CD8-positive, alpha-beta memory T cell (primary cell): ENCODE measurements around the gene NPAS2. TPM values are rescaled to one million over a fixed set of nuclear protein-coding genes. Genes with fewer than 3 reads are reported as not detected.

Experiments used
- CTCF ChIA-PET: fragments of 350-600 bp; sonication (Branson Sonifier 250); formaldehyde crosslinking; loops from one replicate; lab custom pipeline; 2021; ENCODE audit warnings: antibody characterized with exemption; lab: Charles Lee
- POLR2A ChIA-PET: fragments of 350-600 bp; sonication (Branson Sonifier 250); formaldehyde crosslinking; loops from one replicate; lab custom pipeline; 2021; ENCODE audit warnings: antibody characterized with exemption; lab: Charles Lee
- DNase-seq, 5 donors: peaks; one replicate each; pipeline versions ENCODE4 v3.0.0 to v3.0.0-alpha.2; 2020 to 2022; ENCODE audit warnings: mixed read lengths in 1 of 5
- H3K27ac ChIP-seq: one replicate; pipeline ENCODE4 v1.7.0; 2013; ENCODE audit warnings: low read depth, mild to moderate bottlenecking, low read length, moderate library complexity
- H3K27me3 ChIP-seq: 2 replicates; pipeline ENCODE4 v1.7.0; 2013; ENCODE audit warnings: low read length, mild to moderate bottlenecking; ENCODE audit not compliant: insufficient read depth, poor library complexity, severe bottlenecking
- H3K36me3 ChIP-seq: 2 replicates; pipeline ENCODE4 v1.7.0; 2013; ENCODE audit warnings: mild to moderate bottlenecking, low read length, moderate library complexity; ENCODE audit not compliant: insufficient read depth
- H3K4me1 ChIP-seq: 2 replicates; pipeline ENCODE4 v1.7.0; 2013; ENCODE audit warnings: mild to moderate bottlenecking, low read length, moderate library complexity; ENCODE audit not compliant: insufficient read depth
- H3K4me3 ChIP-seq: 2 replicates; pipeline ENCODE4 v1.7.0; 2013; ENCODE audit warnings: mild to moderate bottlenecking, low read length
- H3K9me3 ChIP-seq: 2 replicates; pipeline ENCODE4 v1.7.0; 2013; ENCODE audit warnings: mild to moderate bottlenecking, low read length
- H3K27ac Mint-ChIP-seq, 8 donors: one replicate each; pipeline ENCODE4 v1.8.0; 2020 to 2021; ENCODE audit warnings: mixed read lengths in 8 of 8, mild to moderate bottlenecking in 6 of 8, inconsistent platforms in 3 of 8, moderate library complexity in 3 of 8
- H3K27me3 Mint-ChIP-seq, 2 donors: one replicate each; pipeline ENCODE4 v1.8.0; 2020 to 2021; ENCODE audit warnings: mixed read lengths in 2 of 2, mild to moderate bottlenecking in 1 of 2, moderate library complexity in 1 of 2
- H3K36me3 Mint-ChIP-seq, 3 donors: one replicate each; pipeline ENCODE4 v1.8.0; 2020 to 2021; ENCODE audit warnings: mixed read lengths in 3 of 3, inconsistent platforms in 1 of 3, mild to moderate bottlenecking in 1 of 3
- H3K4me1 Mint-ChIP-seq, 3 donors: one replicate each; pipeline ENCODE4 v1.8.0; 2020 to 2021; ENCODE audit warnings: mixed read lengths in 3 of 3, inconsistent platforms in 1 of 3, mild to moderate bottlenecking in 1 of 3
- H3K4me3 Mint-ChIP-seq, 7 donors: one replicate each; pipeline ENCODE4 v1.8.0; 2020 to 2021; ENCODE audit warnings: mixed read lengths in 7 of 7, mild to moderate bottlenecking in 6 of 7, moderate library complexity in 4 of 7, inconsistent platforms in 2 of 7
- H3K9me3 Mint-ChIP-seq, 5 donors: one replicate each; pipeline ENCODE4 v1.8.0; 2020 to 2022; ENCODE audit warnings: mixed read lengths in 5 of 5, mild to moderate bottlenecking in 3 of 5, moderate library complexity in 2 of 5, inconsistent platforms in 1 of 5
- polyA plus RNA-seq: library from polyadenylated mRNA; unstranded; fragments of 300-500 nt; fragmentation: Illumina TruSeq; gene quantifications from one replicate; pipeline ENCODE4 v1.2.3, GENCODE V29; 2021
- total RNA-seq, 2 experiments: library from RNA; stranded (reverse); gene quantifications; one replicate each; pipeline ENCODE4 v1.2.3, GENCODE V29; 2021

NPAS2 gene
- total and polyA plus RNA-seq, 3 experiments from 2014 or later: 0.75 to 1.8 (median 1.1) TPM

DNA sequence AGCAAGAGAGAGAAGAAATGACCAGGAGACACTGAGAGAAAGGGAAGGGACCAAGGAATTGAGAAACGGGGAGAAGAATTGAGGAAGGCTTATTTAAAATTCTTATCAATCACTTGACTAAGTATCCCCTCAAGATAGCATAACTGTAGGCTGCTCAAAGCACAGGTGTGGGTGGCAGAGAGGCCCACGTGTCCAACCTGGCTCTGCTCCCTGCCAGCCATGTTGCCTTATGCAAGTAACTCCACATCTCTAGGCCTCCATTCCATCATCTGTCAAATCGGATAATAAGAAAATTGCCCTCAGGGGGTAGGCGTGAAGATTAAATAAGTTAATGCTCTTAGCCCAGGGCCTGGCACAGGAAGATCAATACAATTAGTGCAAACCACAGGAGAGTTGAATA, 7.4 kb upstream of the NPAS2 start:
- H3K4me3 Mint-ChIP-seq: no peak overlapping the region
- Histone ChIP-seq H3K36me3 (no peaks in the 10 kb centered on the region), H3K27me3 (no peaks in the 10 kb centered on the region), H3K4me3 (peak overlapping the region; percentile 30), H3K4me1 (peaks cover 24% of the 10 kb centered on the region), H3K9me3 (no peaks in the 10 kb centered on the region), H3K27ac (no peak overlapping the region)
- CTCF ChIA-PET: no interaction called here
- DNase-seq: no peak
- peak overlapping the region in 2 of 8 donors; percentile 7 to 65 for H3K27ac Mint-ChIP-seq
- POLR2A ChIA-PET: no interaction called here
- peaks cover 0 to 2% (median 0%) of the 10 kb centered on the region in 3 donors for H3K36me3 Mint-ChIP-seq
- peaks cover 10 to 36% of the 10 kb centered on the region in 2 donors for H3K27me3 Mint-ChIP-seq
- peaks cover 4 to 20% (median 6%) of the 10 kb centered on the region in 3 donors for H3K4me1 Mint-ChIP-seq
- H3K9me3 Mint-ChIP-seq: no peaks in the 10 kb centered on the region

- H3K4me3 Mint-ChIP-seq: no peak overlapping the region
- H3K27ac ChIP-seq: no peak overlapping the region
- H3K4me3 ChIP-seq: no peak overlapping the region
- CTCF ChIA-PET: no interaction called here
- H3K36me3 Mint-ChIP-seq: peaks cover 0 to 2% (median 0%) of the 10 kb centered on the region in 3 donors
- peak in 1 of 5 donors; percentile 22 for DNase-seq
- H3K9me3 ChIP-seq: no peaks in the 10 kb centered on the region
- H3K4me1 ChIP-seq: peaks cover 24% of the 10 kb centered on the region
- H3K9me3 Mint-ChIP-seq: no peaks in the 10 kb centered on the region
- H3K4me1 Mint-ChIP-seq: peaks cover 6 to 25% (median 11%) of the 10 kb centered on the region in 3 donors
- POLR2A ChIA-PET: no interaction called here
- H3K36me3 ChIP-seq: no peaks in the 10 kb centered on the region
- H3K27me3 ChIP-seq: no peaks in the 10 kb centered on the region
- H3K27me3 Mint-ChIP-seq: peaks cover 12 to 42% of the 10 kb centered on the region in 2 donors
- no peak overlapping the region for H3K27ac Mint-ChIP-seq
Observed at GRCh38 chr2:100813527-100813926, 6.4 kb upstream of the NPAS2 start.

- Mint-ChIP-seq H3K27ac (no peak overlapping the region), H3K4me3 (no peak overlapping the region)
Observed at GRCh38 chr2:100814043-100814442, 5.9 kb upstream of the NPAS2 start.

GRCh38 chr2:100814453-100814852, 5.5 kb upstream of the NPAS2 start:
- POLR2A ChIA-PET: no interaction called here

More at GRCh38 chr2:100814043-100814442, 5.9 kb upstream of the NPAS2 start:
- H3K4me1 Mint-ChIP-seq: peaks cover 6 to 25% (median 13%) of the 10 kb centered on the region in 3 donors
- no peaks in the 10 kb centered on the region for H3K9me3 ChIP-seq
- peaks cover 14 to 40% of the 10 kb centered on the region in 2 donors for H3K27me3 Mint-ChIP-seq
- POLR2A ChIA-PET: no interaction called here
- H3K9me3 Mint-ChIP-seq: no peaks in the 10 kb centered on the region
- no peak for DNase-seq
- H3K36me3 Mint-ChIP-seq: peaks cover 0 to 2% (median 0%) of the 10 kb centered on the region in 3 donors
- no peak overlapping the region for H3K4me3 ChIP-seq
- H3K4me1 ChIP-seq: peaks cover 24% of the 10 kb centered on the region
- CTCF ChIA-PET: no interaction called here
- no peaks in the 10 kb centered on the region for H3K36me3 ChIP-seq
- no peak overlapping the region for H3K27ac ChIP-seq
- H3K27me3 ChIP-seq: no peaks in the 10 kb centered on the region

GRCh38 chr2:100817388-100817985, 2.5 kb upstream of the NPAS2 start:
- no peaks in the 10 kb centered on the region for H3K36me3 Mint-ChIP-seq
- H3K9me3 ChIP-seq: no peaks in the 10 kb centered on the region
- H3K4me1 Mint-ChIP-seq: peaks cover 8 to 22% (median 19%) of the 10 kb centered on the region in 3 donors
- H3K9me3 Mint-ChIP-seq: no peaks in the 10 kb centered on the region
- H3K4me1 ChIP-seq: peaks cover 24% of the 10 kb centered on the region
- H3K27ac ChIP-seq: no peak overlapping the region
- peak overlapping the region in 2 of 7 donors; percentile 10 to 21 for H3K4me3 Mint-ChIP-seq
- CTCF ChIA-PET: no interaction called here
- H3K4me3 ChIP-seq: no peak overlapping the region
- no peaks in the 10 kb centered on the region for H3K36me3 ChIP-seq
- peaks cover 7% of the 10 kb centered on the region for H3K27me3 ChIP-seq
- no peak overlapping the region for H3K27ac Mint-ChIP-seq
- peaks cover 21 to 47% of the 10 kb centered on the region in 2 donors for H3K27me3 Mint-ChIP-seq
- POLR2A ChIA-PET: no interaction called here
- no peak for DNase-seq

More at GRCh38 chr2:100814453-100814852, 5.5 kb upstream of the NPAS2 start:
- no peaks in the 10 kb centered on the region for H3K9me3 Mint-ChIP-seq
- Histone ChIP-seq H3K27ac (no peak overlapping the region), H3K4me3 (no peak overlapping the region), H3K27me3 (no peaks in the 10 kb centered on the region), H3K36me3 (no peaks in the 10 kb centered on the region), H3K9me3 (no peaks in the 10 kb centered on the region), H3K4me1 (peaks cover 24% of the 10 kb centered on the region)
- CTCF ChIA-PET: no interaction called here
- H3K27ac Mint-ChIP-seq: no peak overlapping the region
- peaks cover 0 to 2% (median 0%) of the 10 kb centered on the region in 3 donors for H3K36me3 Mint-ChIP-seq
- H3K4me3 Mint-ChIP-seq: no peak overlapping the region
- H3K27me3 Mint-ChIP-seq: peaks cover 14 to 40% of the 10 kb centered on the region in 2 donors
- no peak for DNase-seq
- peaks cover 6 to 25% (median 14%) of the 10 kb centered on the region in 3 donors for H3K4me1 Mint-ChIP-seq

GRCh38 chr2:100818003-100818605, 1.8 kb upstream of the NPAS2 start:
- peak overlapping the region in 1 of 8 donors; percentile 21 for H3K27ac Mint-ChIP-seq
- H3K27me3 Mint-ChIP-seq: peaks cover 24 to 53% of the 10 kb centered on the region in 2 donors
- H3K4me3 ChIP-seq: no peak overlapping the region
- POLR2A ChIA-PET: no interaction called here
- DNase-seq: peak in 1 of 5 donors; percentile 36
- no peaks in the 10 kb centered on the region for H3K9me3 ChIP-seq
- H3K4me3 Mint-ChIP-seq: peak overlapping the region; percentile 18 to 67 (median 51)
- peaks cover 19% of the 10 kb centered on the region for H3K4me1 ChIP-seq
- H3K27me3 ChIP-seq: peaks cover 7% of the 10 kb centered on the region
- no peaks in the 10 kb centered on the region for H3K36me3 Mint-ChIP-seq
- H3K4me1 Mint-ChIP-seq: peaks cover 8 to 21% (median 19%) of the 10 kb centered on the region in 3 donors
- H3K36me3 ChIP-seq: no peaks in the 10 kb centered on the region
- CTCF ChIA-PET: no interaction called here
- no peak overlapping the region for H3K27ac ChIP-seq
- no peaks in the 10 kb centered on the region for H3K9me3 Mint-ChIP-seq

GRCh38 chr2:100818606-100819369, 1.2 kb upstream of the NPAS2 start:
- no peaks in the 10 kb centered on the region for H3K36me3 Mint-ChIP-seq
- H3K27ac ChIP-seq: no peak overlapping the region
- peaks cover 24 to 56% of the 10 kb centered on the region in 2 donors for H3K27me3 Mint-ChIP-seq
- ChIA-PET CTCF (no interaction called here), POLR2A (no interaction called here)
- peaks cover 5 to 14% (median 13%) of the 10 kb centered on the region in 3 donors for H3K4me1 Mint-ChIP-seq
- peak overlapping the region; percentile 32 for H3K4me3 ChIP-seq
- H3K9me3 Mint-ChIP-seq: no peaks in the 10 kb centered on the region
- H3K4me3 Mint-ChIP-seq: peak overlapping the region; percentile 33 to 85 (median 54)
- H3K9me3 ChIP-seq: no peaks in the 10 kb centered on the region
- DNase-seq: peak in 1 of 5 donors; percentile 17
- peaks cover 13% of the 10 kb centered on the region for H3K4me1 ChIP-seq
- no peak overlapping the region for H3K27ac Mint-ChIP-seq
- H3K36me3 ChIP-seq: no peaks in the 10 kb centered on the region
- peaks cover 7% of the 10 kb centered on the region for H3K27me3 ChIP-seq

- no peak overlapping the region for H3K27ac ChIP-seq
- ChIA-PET CTCF (no interaction called here), POLR2A (no interaction called here)
- H3K27me3 Mint-ChIP-seq: peaks cover 27 to 58% of the 10 kb centered on the region in 2 donors
- peaks cover 5 to 13% (median 8%) of the 10 kb centered on the region in 3 donors for H3K4me1 Mint-ChIP-seq
- H3K27me3 ChIP-seq: peaks cover 7% of the 10 kb centered on the region
- no peaks in the 10 kb centered on the region for H3K36me3 Mint-ChIP-seq
- H3K4me3 Mint-ChIP-seq: no peak overlapping the region
- no peaks in the 10 kb centered on the region for H3K36me3 ChIP-seq
- H3K4me3 ChIP-seq: peak overlapping the region; percentile 32
- no peaks in the 10 kb centered on the region for H3K9me3 ChIP-seq
- DNase-seq: no peak
- no peak overlapping the region for H3K27ac Mint-ChIP-seq
- H3K4me1 ChIP-seq: peaks cover 5% of the 10 kb centered on the region
- H3K9me3 Mint-ChIP-seq: no peaks in the 10 kb centered on the region
Observed at GRCh38 chr2:100820273-100820522, 259 bp downstream of the NPAS2 start.
